Measurements from ENCODE around the gene DHRS7C.
A peak's percentile ranks its signal among the peaks of the same experiment; 100 is the strongest.
"Not testable (repeated sequence)": the region's sequence is repeated elsewhere in the genome, so short reads cannot be mapped to it uniquely, and the experiment has no call there.

Gene DHRS7C

DNA sequence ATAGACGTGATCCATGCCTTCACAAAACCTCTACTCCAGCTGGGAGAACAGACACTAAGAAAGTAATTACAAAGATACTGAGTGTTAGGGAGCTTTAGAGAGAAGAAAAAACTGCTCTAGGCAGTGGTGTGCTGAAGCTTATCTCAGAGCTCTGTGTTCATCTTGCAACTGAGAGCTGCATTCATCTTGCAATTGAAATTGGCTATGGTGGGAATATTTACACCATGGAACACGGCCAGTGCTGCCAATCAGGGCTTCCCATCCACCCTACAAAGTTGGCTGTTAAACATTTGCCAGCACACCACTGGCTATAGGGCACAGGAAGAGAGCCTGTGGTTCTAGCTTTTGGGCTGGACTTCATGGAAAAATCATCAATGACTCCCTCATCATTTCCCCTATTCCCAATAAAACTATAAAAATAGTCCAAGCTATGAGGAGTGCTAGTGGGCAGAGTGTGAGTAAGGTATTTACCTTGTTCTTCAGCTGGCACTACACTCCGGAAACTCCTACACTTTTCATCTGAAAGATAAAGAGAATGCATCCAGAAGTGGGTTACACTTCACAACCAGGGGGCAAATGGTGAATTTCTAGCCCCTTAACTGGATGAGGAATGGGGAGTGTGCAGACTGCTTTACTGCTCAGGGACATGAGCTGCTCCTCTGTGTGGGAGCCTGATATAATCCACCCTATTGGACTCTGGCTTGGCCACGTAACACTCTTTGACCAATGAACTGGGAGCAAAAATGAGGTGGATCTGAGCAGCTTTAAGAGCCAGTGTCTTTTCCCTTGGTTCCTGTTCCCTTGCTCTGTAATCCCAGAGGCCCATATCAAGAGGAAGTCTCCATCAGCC, 18.9 kb upstream of the DHRS7C start:
- no peak for DNase-seq

DNA sequence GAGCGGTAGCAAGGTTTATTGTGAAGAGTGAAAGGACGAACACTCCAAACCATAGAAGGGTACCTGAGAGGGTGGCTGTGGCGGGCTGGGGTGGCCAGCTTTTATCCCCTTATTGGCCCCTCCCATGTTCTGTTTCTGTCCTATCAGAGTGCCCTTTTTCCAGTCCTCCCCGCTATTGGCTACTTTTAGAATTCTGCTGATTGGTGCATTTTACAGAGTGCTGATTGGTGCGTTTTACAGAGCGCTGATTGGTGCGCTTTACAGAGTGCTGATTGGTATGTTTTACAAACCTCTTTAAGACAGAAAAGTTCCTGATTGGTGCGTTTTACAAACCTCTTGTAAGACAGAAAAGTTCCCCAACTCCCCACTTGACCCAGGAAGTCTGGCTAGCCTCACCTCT, 18.0 kb upstream of the DHRS7C start:
- DNase-seq, result no peak

DNA sequence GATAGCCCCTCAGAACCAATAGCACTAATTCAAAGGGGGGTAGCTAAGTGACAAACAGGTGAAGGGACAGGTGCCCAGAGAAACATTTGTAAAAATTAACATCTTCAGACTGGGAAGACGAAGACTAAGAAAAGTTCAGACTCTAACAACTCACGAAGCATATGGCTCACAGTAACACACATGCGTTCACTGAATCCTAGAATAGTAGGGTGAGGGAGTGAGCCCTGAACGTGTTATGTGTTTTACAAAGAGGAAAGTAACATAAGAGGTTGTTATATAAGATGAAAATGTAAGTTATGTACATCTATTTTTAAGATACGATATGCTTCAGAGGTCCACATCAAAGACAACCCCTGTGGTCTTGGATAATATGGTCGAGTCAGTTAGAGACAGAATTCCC, 15.3 kb upstream of the DHRS7C start:
- no peak for DNase-seq

- no peak for DNase-seq
Measured at GRCh38 chr17:9805769-9806168, 14.4 kb upstream of the DHRS7C start.

GRCh38 chr17:9802697-9803096, 11.3 kb upstream of the DHRS7C start:
- no peak for DNase-seq

DNA sequence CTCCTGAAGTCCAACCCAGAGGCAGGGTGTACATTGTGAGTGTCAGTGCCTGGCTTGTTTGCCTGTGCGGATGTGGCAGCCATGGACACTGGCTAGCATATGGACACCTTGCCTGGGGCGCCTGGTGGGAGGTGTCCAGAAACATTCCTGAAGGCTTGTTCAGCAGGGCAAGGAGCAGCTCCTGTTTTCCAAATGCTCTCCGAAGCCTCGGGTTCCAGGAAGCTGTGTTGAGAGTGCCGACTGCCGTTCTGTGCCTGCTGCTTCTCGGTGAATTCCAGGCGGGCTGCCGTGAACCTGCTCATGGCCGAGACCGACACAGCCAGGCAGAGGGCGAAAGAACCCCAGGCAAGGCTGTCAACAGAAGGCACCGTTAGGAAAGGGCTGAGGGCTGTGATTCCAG, 10.9 kb upstream of the DHRS7C start:
- DNase-seq, result no peak

- DNase-seq, result no peak
Measured at GRCh38 chr17:9801505-9801904, 10.1 kb upstream of the DHRS7C start.

DNA sequence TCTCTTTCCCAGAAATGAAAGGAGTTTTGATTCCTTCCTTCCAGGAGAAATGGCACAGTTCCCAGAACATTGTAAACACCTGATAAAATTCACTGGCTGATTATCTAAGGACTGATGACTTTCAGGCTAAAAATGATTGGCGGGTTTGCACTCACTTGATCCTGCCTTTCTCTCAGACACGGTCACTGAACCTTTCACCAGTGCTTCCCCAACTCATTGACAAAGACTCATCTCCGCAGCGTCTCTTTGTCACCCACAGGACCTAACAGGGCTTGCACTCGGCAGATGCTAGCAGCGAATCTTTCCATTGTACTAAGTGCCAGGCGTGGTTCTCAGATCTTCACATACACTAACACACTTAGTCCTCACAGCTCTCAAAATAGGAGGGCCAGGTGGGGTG, 7.3 kb upstream of the DHRS7C start:
- DNase-seq, result no peak

GRCh38 chr17:9798008-9798407, 6.6 kb upstream of the DHRS7C start:
- DNase-seq, result no peak

GRCh38 chr17:9792181-9792840, 919 bp upstream of the DHRS7C start:
- DNase-seq, result no peak

GRCh38 chr17:9790316-9790715, 1.1 kb downstream of the DHRS7C start:
- no peak for DNase-seq

GRCh38 chr17:9788601-9789000, 2.8 kb downstream of the DHRS7C start:
- DNase-seq, result no peak

GRCh38 chr17:9784544-9784943, 6.8 kb downstream of the DHRS7C start:
- DNase-seq, result no peak

GRCh38 chr17:9783465-9783864, 7.9 kb downstream of the DHRS7C start:
- DNase-seq, result not testable (repeated sequence)

DNA sequence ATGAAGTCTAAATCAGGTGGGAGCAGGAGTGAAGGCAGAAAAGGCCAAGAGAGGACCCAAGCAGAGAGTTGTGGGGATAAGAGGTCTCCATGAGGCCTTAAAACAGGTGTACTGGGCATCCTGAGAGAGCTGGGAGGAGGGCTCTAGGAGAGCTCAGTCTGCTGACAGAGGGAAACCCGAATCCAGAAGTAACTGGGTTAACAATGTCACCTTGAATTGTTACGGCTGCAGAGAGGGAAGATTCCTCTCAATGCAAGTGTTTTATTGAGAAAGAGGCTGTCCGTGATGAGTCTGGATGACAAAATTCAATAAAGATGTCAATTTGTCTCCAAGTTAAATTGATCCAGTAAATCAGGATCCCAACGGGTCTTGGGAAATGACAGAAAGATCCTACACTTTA, 8.3 kb downstream of the DHRS7C start:
- no peak for DNase-seq

- DNase-seq, result no peak
Measured at GRCh38 chr17:9780552-9780951, 10.8 kb downstream of the DHRS7C start.

- DNase-seq, result no peak
Measured at GRCh38 chr17:9776911-9777310, 14.5 kb downstream of the DHRS7C start.

- DNase-seq, result peak in 1 of 51 donors; percentile 25
Measured at GRCh38 chr17:9772658-9773057, 18.7 kb downstream of the DHRS7C start.

DNA sequence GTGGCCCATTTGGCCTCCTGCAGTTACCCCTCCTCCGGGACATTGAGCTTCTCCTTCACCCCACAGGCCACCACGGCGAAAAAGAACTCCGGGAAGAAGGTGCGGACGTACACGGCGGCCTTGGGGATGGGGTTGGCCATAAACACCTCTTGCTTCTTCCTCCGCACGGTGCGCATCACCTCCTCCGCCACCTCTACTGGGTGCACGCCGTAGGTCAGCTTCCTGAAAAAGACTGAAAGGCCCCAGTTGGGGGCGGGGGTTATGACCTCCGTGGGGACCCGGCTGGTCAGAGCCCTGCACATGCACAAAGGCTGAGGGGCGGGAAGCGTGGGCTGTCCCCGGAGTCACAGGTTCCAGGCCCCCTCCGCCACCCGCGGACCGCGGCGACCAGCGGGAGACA, 19.9 kb downstream of the DHRS7C start:
- no peak for DNase-seq

DNA sequence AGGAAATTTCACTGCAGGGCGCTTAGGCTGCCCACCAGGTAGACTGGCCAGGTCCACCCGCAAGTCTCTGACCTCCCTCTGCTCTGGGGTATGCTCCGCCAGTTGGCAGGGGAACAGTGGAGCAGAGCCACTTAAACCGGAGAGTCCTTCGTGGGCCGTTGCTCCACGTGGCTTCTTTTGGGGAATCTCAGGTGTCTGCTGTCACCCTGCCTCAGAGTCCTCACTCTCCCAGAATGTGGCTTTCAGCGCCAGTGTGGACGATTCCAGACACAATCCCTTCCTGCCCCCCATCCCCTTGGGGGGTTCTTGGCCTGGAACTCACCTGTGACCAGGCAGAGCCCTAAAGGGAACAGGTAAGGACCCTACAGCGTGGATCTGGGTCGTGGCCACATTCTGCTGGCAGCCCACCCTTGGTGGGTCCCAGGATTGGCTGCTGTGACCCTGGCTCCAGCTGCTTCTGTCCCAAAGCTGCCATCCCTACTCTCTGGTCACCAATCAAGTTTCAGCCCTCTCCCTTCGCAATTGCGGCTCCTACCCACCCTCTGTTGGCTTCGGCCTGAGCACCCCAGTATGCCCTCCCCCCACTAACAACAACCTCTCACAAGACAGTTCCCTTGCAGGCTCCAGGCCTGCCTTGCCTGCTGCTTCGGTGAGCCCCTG, 22.2 kb downstream of the DHRS7C start:
- DNase-seq, result no peak

- DNase-seq, result no peak
Measured at GRCh38 chr17:9768381-9768934, 22.9 kb downstream of the DHRS7C start.

DNA sequence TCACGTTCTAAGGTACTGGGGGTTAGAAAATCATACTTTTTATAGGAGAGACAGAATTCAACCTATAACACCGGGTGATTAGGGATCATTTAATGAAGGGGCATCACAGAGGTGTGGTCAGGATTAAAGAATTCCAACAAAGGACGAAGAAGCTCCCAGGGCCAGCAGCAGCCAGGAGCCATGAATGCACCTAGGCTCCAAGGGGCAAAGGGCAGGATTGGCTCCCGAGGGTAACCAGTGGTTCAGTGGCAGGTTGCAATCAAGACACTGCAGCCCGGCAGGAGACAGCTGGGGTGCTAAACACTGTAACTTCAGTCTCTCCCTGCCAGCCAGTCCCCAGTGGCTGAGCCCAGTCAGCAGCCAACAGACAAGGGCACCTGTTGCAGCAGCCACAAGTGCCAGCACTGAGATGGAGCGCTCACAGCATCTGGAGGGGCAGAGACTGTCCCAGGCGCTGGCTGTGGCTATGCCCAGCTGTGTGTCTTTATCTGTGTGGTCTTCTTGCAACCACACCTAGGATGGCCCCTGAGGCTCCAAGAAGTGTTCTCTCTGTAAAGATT, 23.9 kb downstream of the DHRS7C start:
- DNase-seq, result no peak
